HepG2 (cell line): ENCODE results near the gene ZNF800. TPM values are rescaled to one million over a fixed set of nuclear protein-coding genes. Genes with fewer than 3 reads are reported as not detected.

ENCODE experiments used
- AKAP8 ChIP-seq: sonication (generic); formaldehyde crosslinking; IDR thresholded peaks from 2 replicates; pipeline ENCODE4 v1.5.1; 2020; ENCODE audit warnings: mild to moderate bottlenecking, missing genetic modification reagents
- EHMT2 ChIP-seq: fragments of 200-600 bp; sonication (generic); IDR thresholded peaks from 2 replicates; pipeline ENCODE4 v1.7.0; 2017; ENCODE audit warnings: antibody characterized with exemption, low read depth, low read length, borderline replicate concordance
- ETV6 ChIP-seq: sonication (generic); formaldehyde crosslinking; conservative IDR thresholded peaks from 2 replicates; pipeline ENCODE4 v1.4.0; 2020; ENCODE audit warnings: missing genetic modification reagents
- FOXA1 ChIP-seq, 2 experiments: fragments of 450-650 bp in 1 of 2; sonication (generic) in 1 of 2; formaldehyde crosslinking in 1 of 2; IDR thresholded peaks; 2 replicates each; pipeline versions ENCODE4 v1.4.0 to v1.6.1; 2016 to 2020; ENCODE audit warnings: missing genetic modification reagents in 1 of 2
- HDAC6 ChIP-seq: fragments of 200-600 bp; sonication (generic); IDR thresholded peaks from 2 replicates; pipeline ENCODE4 v1.7.0; 2017; ENCODE audit warnings: mild to moderate bottlenecking, antibody characterized with exemption, low read length, low read depth
- HOMEZ ChIP-seq: IDR thresholded peaks from 2 replicates; pipeline ENCODE4 v1.6.1; 2016; ENCODE audit warnings: low read depth
- ISL2 ChIP-seq: sonication (generic); formaldehyde crosslinking; IDR thresholded peaks from 2 replicates; pipeline ENCODE4 v1.5.0; 2020; ENCODE audit warnings: missing genetic modification reagents
- KLF16 ChIP-seq, 2 experiments: sonication (generic) in 1 of 2; formaldehyde crosslinking in 1 of 2; IDR thresholded peaks; 2 replicates each; pipeline versions ENCODE4 v1.6.1 to v1.8.0; 2016 to 2023; ENCODE audit warnings: missing genetic modification reagents in 2 of 2, missing compliant biosample characterization in 1 of 2
- KMT2A ChIP-seq: sonication (generic); formaldehyde crosslinking; IDR thresholded peaks from 2 replicates; pipeline ENCODE4 v1.4.0; 2020; ENCODE audit warnings: missing genetic modification reagents
- NCOA2 ChIP-seq: sonication (generic); formaldehyde crosslinking; IDR thresholded peaks from 2 replicates; pipeline ENCODE4 v1.8.0; 2022; ENCODE audit warnings: inconsistent platforms
- PPARG ChIP-seq: conservative IDR thresholded peaks from 2 replicates; pipeline ENCODE4 v1.6.1; 2016; ENCODE audit warnings: missing biosample characterization, missing genetic modification reagents
- RBAK ChIP-seq: sonication (generic); formaldehyde crosslinking; IDR thresholded peaks from 2 replicates; pipeline ENCODE4 v1.5.1; 2020; ENCODE audit warnings: mild to moderate bottlenecking, missing genetic modification reagents
- SMAD1 ChIP-seq: sonication (generic); formaldehyde crosslinking; IDR thresholded peaks from 2 replicates; pipeline ENCODE4 v1.4.0; 2020; ENCODE audit warnings: missing genetic modification reagents, low read depth, mild to moderate bottlenecking, borderline replicate concordance
- SUZ12 ChIP-seq: fragments of 150-350 bp; IDR thresholded peaks from 2 replicates; pipeline ENCODE4 v1.6.1; 2014; ENCODE audit warnings: low read depth, low read length
- TBX2 ChIP-seq: sonication (generic); formaldehyde crosslinking; IDR thresholded peaks from 2 replicates; pipeline ENCODE4 v1.5.0; 2020; ENCODE audit warnings: missing genetic modification reagents, mild to moderate bottlenecking, borderline replicate concordance
- TEAD2 ChIP-seq: sonication (generic); formaldehyde crosslinking; IDR thresholded peaks from 2 replicates; pipeline ENCODE4 v1.9.0; 2021; ENCODE audit warnings: missing genetic modification reagents
- THAP7 ChIP-seq: sonication (generic); formaldehyde crosslinking; IDR thresholded peaks from 2 replicates; pipeline ENCODE4 v1.8.1; 2023; ENCODE audit warnings: mild to moderate bottlenecking, missing genetic modification reagents
- ZBTB34 ChIP-seq: sonication (generic); formaldehyde crosslinking; IDR thresholded peaks from 2 replicates; pipeline ENCODE4 v1.8.0; 2022; ENCODE audit warnings: mild to moderate bottlenecking, missing genetic modification reagents
- ZFY ChIP-seq: sonication (generic); formaldehyde crosslinking; IDR thresholded peaks from 2 replicates; pipeline ENCODE4 v1.4.0; 2020; ENCODE audit warnings: missing genetic modification reagents
- ZIK1 ChIP-seq: sonication (generic); formaldehyde crosslinking; IDR thresholded peaks from 2 replicates; pipeline ENCODE4 v1.5.0; 2020; ENCODE audit warnings: mild to moderate bottlenecking, low read depth, missing genetic modification reagents, borderline replicate concordance
- ZNF232 ChIP-seq: sonication (generic); formaldehyde crosslinking; IDR thresholded peaks from 2 replicates; pipeline ENCODE4 v1.4.0; 2020; ENCODE audit warnings: missing genetic modification reagents, borderline replicate concordance
- ZNF264 ChIP-seq: sonication (generic); formaldehyde crosslinking; IDR thresholded peaks from 2 replicates; pipeline ENCODE4 v1.4.0; 2020; ENCODE audit warnings: missing genetic modification reagents
- ZNF552 ChIP-seq: sonication (generic); formaldehyde crosslinking; IDR thresholded peaks from 2 replicates; pipeline ENCODE4 v1.9.0; 2022; ENCODE audit warnings: missing genetic modification reagents, mild to moderate bottlenecking, borderline replicate concordance
- ZNF589 ChIP-seq: sonication (generic); formaldehyde crosslinking; conservative IDR thresholded peaks from 2 replicates; pipeline ENCODE4 v1.8.0; 2022; ENCODE audit warnings: mild to moderate bottlenecking, moderate library complexity, missing genetic modification reagents
- ZNF704 ChIP-seq: sonication (generic); formaldehyde crosslinking; IDR thresholded peaks from 2 replicates; pipeline ENCODE4 v1.8.1; 2023; ENCODE audit warnings: mild to moderate bottlenecking, inconsistent platforms, moderate library complexity, missing genetic modification reagents, borderline replicate concordance
- ZNF841 ChIP-seq: sonication (generic); formaldehyde crosslinking; IDR thresholded peaks from 2 replicates; pipeline ENCODE4 v1.8.1; 2023; ENCODE audit warnings: missing genetic modification reagents, borderline replicate concordance
- polyA plus RNA-seq, 8 experiments: library from polyadenylated mRNA; depleted of rRNA in 3 of 8; stranded (reverse) in 7 of 8; unstranded in 1 of 8; fragments of >200 nt; fragmentation: Illumina TruSeq in 4 of 8; extraction: Trizol in 4 of 8; gene quantifications; 2 replicates each; pipeline versions ENCODE4 v1.2.1 to v1.2.3, GENCODE V29; 2011 to 2016; ENCODE audit warnings: low read depth in 4 of 8, missing spikeins in 1 of 8, mixed read lengths in 1 of 8; ENCODE audit not compliant: insufficient read depth in 1 of 8
- total RNA-seq, 5 experiments: library from RNA; depleted of rRNA; stranded (reverse); fragments of >200 nt; fragmentation: Illumina TruSeq; extraction: Trizol; gene quantifications; 2 replicates each; pipeline ENCODE4 v1.2.3, GENCODE V29; 2016; ENCODE audit warnings: low read depth in 1 of 5

The ZNF800 gene
- total and polyA plus RNA-seq, 2 of the 13 experiments (the other 11 are each of a cell fraction or from before 2014, with no cell fraction given): 7.1 to 12.7 TPM

GRCh38 chr7:127392566-127393367 lies at the start of gene ZNF800 (continued):
- TF ChIP-seq NCOA2: no peak; the same call in 1 of the 2 replicates
- no peak for TF ChIP-seq SUZ12
- TF ChIP-seq ZNF589 (CRISPR knock-in tag): no peak; the same call in 1 of the 2 replicates
- TF ChIP-seq HOMEZ (CRISPR knock-in tag): no peak
- no peak for TF ChIP-seq RBAK (CRISPR knock-in tag)
- TF ChIP-seq FOXA1 (IDR thresholded peaks at IDR 0.05): no peak
- no peak for TF ChIP-seq FOXA1 (CRISPR knock-in tag; IDR thresholded peaks at IDR 0.05)
- no peak for TF ChIP-seq ETV6 (CRISPR knock-in tag)
- no peak for TF ChIP-seq EHMT2
- 0 out of 2 replicates have a peak, but pooled peaks have one; percentile 38 for TF ChIP-seq THAP7 (CRISPR knock-in tag)
- no peak for TF ChIP-seq PPARG (CRISPR knock-in tag)
- no peak for TF ChIP-seq KMT2A
- no peak for TF ChIP-seq ZNF704 (CRISPR knock-in tag)
- peak; percentile 59; the same call in 1 of the 2 replicates for TF ChIP-seq ZFY (CRISPR knock-in tag)
- no peak for TF ChIP-seq ZIK1 (CRISPR knock-in tag)
- TF ChIP-seq TEAD2 (CRISPR knock-in tag): no peak
- TF ChIP-seq TBX2 (CRISPR knock-in tag): peak; percentile 44; the same call in 1 of the 2 replicates
- 0 out of 2 replicates have a peak, but pooled peaks have one; percentile 15 for TF ChIP-seq ZBTB34
- TF ChIP-seq ISL2 (CRISPR knock-in tag): peak; percentile 50; the same call in 1 of the 2 replicates
- no peak for TF ChIP-seq ZNF232 (CRISPR knock-in tag)
- TF ChIP-seq ZNF841 (CRISPR knock-in tag): no peak
- no peak for TF ChIP-seq ZNF552 (CRISPR knock-in tag)
- no peak for TF ChIP-seq HDAC6
- no peak for TF ChIP-seq SMAD1
- TF ChIP-seq ZNF264 (CRISPR knock-in tag): 0 out of 2 replicates have a peak, but pooled peaks have one; percentile 6
- no peak for TF ChIP-seq AKAP8 (CRISPR knock-in tag)
- TF ChIP-seq KLF16 (CRISPR knock-in tag; IDR thresholded peaks at IDR 0.05): peak in 1 of 2 experiments; percentile 16; a peak in 1 of 4 replicates
